GM21447 (cell line): ENCODE data around the gene CARS2.
A peak's percentile ranks its signal among the peaks of the same experiment; 100 is the strongest.

Experiments used
- ATAC-seq: cut with Tn5 transposase; IDR thresholded peaks from one replicate; pipeline ENCODE4 v1.9.1; 2021; ENCODE audit not compliant: unreplicated experiment

CARS2 gene

GRCh38 chr13:110653271-110653670 lies 52.6 kb downstream of the CARS2 start:
- no peak for ATAC-seq

GRCh38 chr13:110652764-110653163 lies 53.2 kb downstream of the CARS2 start:
- no peak for ATAC-seq

GRCh38 chr13:110652231-110652730 lies 53.6 kb downstream of the CARS2 start:
- no peak for ATAC-seq

- no peak for ATAC-seq
These were observed 54.1 kb downstream of the CARS2 start for GRCh38 chr13:110651726-110652230.

GRCh38 chr13:110651271-110651670 lies 54.6 kb downstream of the CARS2 start:
- ATAC-seq = no peak

- no peak for ATAC-seq
These were observed 55.5 kb downstream of the CARS2 start for GRCh38 chr13:110650436-110650835.

GRCh38 chr13:110649551-110649950 lies 56.4 kb downstream of the CARS2 start:
- no peak for ATAC-seq

- ATAC-seq = no peak
These were observed 57.0 kb downstream of the CARS2 start for GRCh38 chr13:110648848-110649421.

- ATAC-seq = no peak
These were observed 57.6 kb downstream of the CARS2 start for GRCh38 chr13:110648146-110648819.

- ATAC-seq = no peak
These were observed 58.6 kb downstream of the CARS2 start for GRCh38 chr13:110647365-110647737.

- no peak for ATAC-seq
These were observed 59.2 kb downstream of the CARS2 start for GRCh38 chr13:110646442-110647364.

- no peak for ATAC-seq
These were observed 60.2 kb downstream of the CARS2 start for GRCh38 chr13:110645750-110646149.

GRCh38 chr13:110644892-110645521 lies 60.9 kb downstream of the CARS2 start:
- ATAC-seq = peak; percentile 76

- no peak for ATAC-seq
These were observed 62.0 kb downstream of the CARS2 start for GRCh38 chr13:110643768-110644421.

GRCh38 chr13:110643324-110643723 lies 62.6 kb downstream of the CARS2 start:
- no peak for ATAC-seq

- ATAC-seq = no peak
These were observed 63.5 kb downstream of the CARS2 start for GRCh38 chr13:110642291-110642981.

- ATAC-seq = no peak
These were observed 64.6 kb downstream of the CARS2 start for GRCh38 chr13:110641055-110642015.

- ATAC-seq = no peak
These were observed 65.3 kb downstream of the CARS2 start for GRCh38 chr13:110640591-110641029.

- ATAC-seq = no peak
These were observed 66.0 kb downstream of the CARS2 start for GRCh38 chr13:110639935-110640334.
